Muscle of leg (tissue), 11 donors: ENCODE results near the gene SGO2. TPM values are rescaled to one million over a fixed set of nuclear protein-coding genes. Genes with fewer than 3 reads are reported as not detected.
"Not testable (repeated sequence)": the region's sequence is repeated elsewhere in the genome, so short reads cannot be mapped to it uniquely, and the experiment has no call there.

Experiments used
- DNase-seq: peaks from one replicate; pipeline ENCODE4 v3.0.0; 2013
- H3K27ac ChIP-seq: one replicate; pipeline ENCODE4 v1.5.1; 2013; ENCODE audit warnings: mild to moderate bottlenecking, low read length, control low read depth
- H3K27me3 ChIP-seq: one replicate; pipeline ENCODE4 v1.6.1; 2013; ENCODE audit warnings: low read length; ENCODE audit not compliant: control insufficient read depth, insufficient read depth
- H3K36me3 ChIP-seq: one replicate; pipeline ENCODE4 v1.6.1; 2013; ENCODE audit warnings: low read length; ENCODE audit not compliant: control insufficient read depth, insufficient read depth
- H3K4me1 ChIP-seq: one replicate; pipeline ENCODE4 v1.6.1; 2013; ENCODE audit warnings: low read length; ENCODE audit not compliant: control insufficient read depth, insufficient read depth
- H3K4me3 ChIP-seq: one replicate; pipeline ENCODE4 v1.5.1; 2013; ENCODE audit warnings: low read length, control low read depth
- H3K9me3 ChIP-seq: replicated peaks from 2 replicates; pipeline ENCODE4 v1.6.1; 2013; ENCODE audit warnings: low read depth, low read length; ENCODE audit not compliant: control insufficient read depth
- WGBS: methylation state at CpG from one replicate; pipeline ENCODE4 v1.1.5; 2013; ENCODE audit warnings: missing lambda C conversion rate; ENCODE audit not compliant: insufficient coverage; 5-methylcytosine and 5-hydroxymethylcytosine counted together
- polyA plus RNA-seq, 8 donors: library from polyadenylated mRNA; unstranded; fragments of 120-200 nt; gene quantifications; one replicate each; pipeline versions ENCODE4 v1.2.1 to v1.2.3, GENCODE V29; 2013; ENCODE audit warnings: inconsistent platforms in 1 of 8, low replicate concordance in 1 of 8; ENCODE audit not compliant: insufficient read length in 8 of 8, insufficient read depth in 1 of 8
- total RNA-seq: library from RNA; stranded (reverse); fragments of 120-200 nt; gene quantifications from one replicate; pipeline ENCODE4 v1.2.4, GENCODE V29; 2013

The SGO2 gene
- total and polyA plus RNA-seq, 9 donors = 5.3 to 12.4 (median 9.0) TPM

DNA sequence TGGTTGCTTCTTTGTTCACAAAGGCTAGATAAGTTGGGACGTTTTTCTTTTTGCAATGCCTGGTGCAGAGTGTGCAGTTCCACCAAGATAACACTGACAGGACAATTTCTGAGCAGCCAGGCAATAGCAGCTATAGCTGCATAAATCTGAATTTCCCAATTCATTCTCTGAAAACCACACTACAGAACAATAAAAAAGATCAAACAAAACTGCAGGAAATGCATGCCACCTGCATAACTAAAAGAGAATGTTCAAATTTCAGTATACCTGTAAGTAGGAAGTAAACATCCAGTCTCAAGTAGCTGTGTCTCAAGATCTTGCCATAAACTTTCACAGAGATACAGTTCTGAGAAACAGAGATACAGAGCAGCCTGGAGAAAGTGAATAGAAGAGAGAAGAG, 10.9 kb upstream of the SGO2 start:
- Histone ChIP-seq H3K4me3 (no peak overlapping the region), H3K36me3 (no peaks in the 10 kb centered on the region), H3K27ac (no peak overlapping the region), H3K27me3 (peaks cover 2% of the 10 kb centered on the region), H3K4me1 (peaks cover 2% of the 10 kb centered on the region), H3K9me3 (no peaks in the 10 kb centered on the region)
- WGBS = no CpG with 5 or more reads among the region's 1 CpG
- DNase-seq = no peak

DNA sequence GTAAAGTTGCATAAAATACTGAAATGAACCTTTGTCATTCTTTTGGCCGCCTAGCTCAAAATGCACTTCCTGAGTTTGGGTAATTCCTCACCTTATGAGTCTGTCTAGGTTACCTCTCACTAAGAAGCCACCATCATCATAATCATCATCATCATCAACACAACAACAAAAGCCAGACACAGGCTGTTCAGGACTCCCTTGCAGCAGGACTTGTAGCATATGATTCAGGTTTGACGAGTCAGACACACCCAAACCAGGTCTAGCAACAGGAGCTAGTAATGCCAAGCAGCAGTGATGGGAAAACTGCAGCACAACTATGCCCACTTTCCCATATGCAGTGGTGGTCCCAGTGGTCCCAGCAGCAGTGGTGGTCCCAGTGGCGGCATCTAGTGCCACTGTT, 2.8 kb upstream of the SGO2 start:
- peaks cover 9% of the 10 kb centered on the region for H3K4me1 ChIP-seq
- H3K4me3 ChIP-seq = no peak overlapping the region
- no peak overlapping the region for H3K27ac ChIP-seq
- H3K36me3 ChIP-seq = no peaks in the 10 kb centered on the region
- no peak for DNase-seq
- 74% methylated on average over 3 of the region's 3 CpGs for WGBS
- peaks cover 20% of the 10 kb centered on the region for H3K27me3 ChIP-seq
- H3K9me3 ChIP-seq = no peaks in the 10 kb centered on the region

DNA sequence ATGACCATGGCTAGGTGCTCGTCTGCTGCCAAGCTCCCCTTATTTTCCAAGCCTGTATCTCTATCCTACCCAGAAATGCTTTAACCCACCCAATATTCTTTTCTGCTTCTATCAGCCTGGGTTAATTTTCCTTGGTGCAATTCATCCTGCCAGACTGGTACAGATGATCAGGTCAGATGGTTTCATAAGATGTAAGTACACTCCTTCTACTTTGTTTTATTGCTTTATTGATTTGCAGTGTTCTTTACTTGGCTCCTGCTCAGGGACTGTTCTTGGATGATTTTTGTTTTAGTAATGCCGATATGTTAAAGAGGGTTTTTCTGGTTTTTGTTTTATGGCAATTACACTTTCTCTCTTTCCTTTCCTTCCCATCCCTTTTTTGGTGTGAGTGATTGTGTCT, 2.4 kb upstream of the SGO2 start:
- DNase-seq = no peak
- Histone ChIP-seq H3K27me3 (peaks cover 20% of the 10 kb centered on the region), H3K27ac (no peak overlapping the region), H3K4me3 (no peak overlapping the region), H3K4me1 (peaks cover 9% of the 10 kb centered on the region), H3K36me3 (no peaks in the 10 kb centered on the region), H3K9me3 (no peaks in the 10 kb centered on the region)
- WGBS = 50% methylated on average over 1 of the region's 2 CpGs

DNA sequence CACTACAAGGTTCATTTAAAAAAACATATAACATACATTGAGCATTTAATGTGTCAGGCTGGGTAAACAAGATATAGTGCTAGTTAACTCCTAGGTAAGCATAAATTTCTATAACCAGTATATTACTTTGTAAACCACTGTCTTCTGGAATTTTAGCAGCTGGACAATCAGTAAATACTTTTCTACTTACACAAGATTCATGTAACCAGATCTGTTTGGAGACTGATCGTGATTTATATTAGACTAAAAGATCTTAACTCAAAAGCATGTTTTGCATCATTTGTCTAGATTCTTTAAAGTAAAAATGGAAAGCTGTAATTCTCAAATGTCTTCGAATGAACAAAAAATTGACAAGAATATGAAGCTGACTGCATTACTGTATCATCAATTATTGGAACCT, 941 bp upstream of the SGO2 start:
- Histone ChIP-seq H3K4me3 (no peak overlapping the region), H3K9me3 (no peaks in the 10 kb centered on the region), H3K36me3 (no peaks in the 10 kb centered on the region), H3K4me1 (peaks cover 9% of the 10 kb centered on the region), H3K27me3 (peaks cover 20% of the 10 kb centered on the region), H3K27ac (no peak overlapping the region)
- no CpG with 5 or more reads among the region's 2 CpGs for WGBS
- no peak for DNase-seq

DNA sequence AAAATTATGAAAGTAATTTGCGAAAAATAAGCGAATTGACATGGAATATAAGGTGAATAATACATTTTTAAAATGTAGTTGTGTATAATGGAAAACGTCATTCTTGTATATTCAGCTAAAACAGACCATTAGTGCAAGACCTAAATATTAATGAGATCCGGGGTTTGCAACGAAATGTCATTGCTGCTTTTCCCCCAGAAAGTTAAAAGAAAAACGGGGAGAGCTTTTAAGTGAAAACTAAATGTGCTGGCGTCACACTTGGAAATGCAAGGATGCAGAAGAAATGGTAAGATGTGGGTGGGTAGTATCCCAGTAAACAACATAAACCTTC, 491 bp upstream of the SGO2 start:
- Histone ChIP-seq H3K9me3 (no peaks in the 10 kb centered on the region), H3K4me3 (peak overlapping the region; percentile 77), H3K36me3 (no peaks in the 10 kb centered on the region), H3K27me3 (peaks cover 17% of the 10 kb centered on the region), H3K4me1 (peaks cover 9% of the 10 kb centered on the region), H3K27ac (peak overlapping the region; percentile 43)
- DNase-seq = no peak
- WGBS = no CpG with 5 or more reads among the region's 7 CpGs

GRCh38 chr2:200528228-200528627, 2.2 kb downstream of the SGO2 start:
- Histone ChIP-seq H3K36me3 (no peaks in the 10 kb centered on the region), H3K4me3 (no peak overlapping the region), H3K4me1 (peaks cover 9% of the 10 kb centered on the region), H3K27me3 (peaks cover 3% of the 10 kb centered on the region), H3K27ac (no peak overlapping the region), H3K9me3 (no peaks in the 10 kb centered on the region)
- 90% methylated on average over 2 of the region's 3 CpGs for WGBS
- DNase-seq = no peak

- H3K27ac ChIP-seq = no peak overlapping the region
- no peaks in the 10 kb centered on the region for H3K27me3 ChIP-seq
- H3K36me3 ChIP-seq = no peaks in the 10 kb centered on the region
- H3K9me3 ChIP-seq = no peaks in the 10 kb centered on the region
- no peak overlapping the region for H3K4me3 ChIP-seq
- WGBS = no CpG with 5 or more reads among the region's 2 CpGs
- no peaks in the 10 kb centered on the region for H3K4me1 ChIP-seq
- peak; percentile 55 for DNase-seq
Measured at GRCh38 chr2:200533754-200534153, 7.7 kb downstream of the SGO2 start.

DNA sequence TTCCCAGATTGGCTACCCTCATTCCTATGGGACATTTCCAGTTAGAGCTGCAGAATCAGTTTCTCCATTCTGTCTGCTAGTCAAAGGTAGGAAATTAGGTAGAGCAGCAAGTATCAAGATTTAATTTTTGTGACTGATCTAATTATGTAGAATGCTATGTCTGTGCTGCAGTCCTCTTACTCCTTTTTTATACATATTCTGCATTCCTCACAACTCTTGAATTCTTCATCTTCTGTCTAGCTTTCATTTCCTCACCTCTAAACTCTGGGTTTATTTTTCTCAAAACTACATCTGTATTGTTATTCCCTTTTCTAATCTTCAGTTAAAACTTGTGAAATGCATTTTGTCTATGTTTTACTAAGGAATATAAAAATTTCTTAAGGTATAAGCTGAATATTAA, 8.6 kb downstream of the SGO2 start:
- Histone ChIP-seq H3K4me1 (no peaks in the 10 kb centered on the region), H3K4me3 (no peak overlapping the region), H3K36me3 (no peaks in the 10 kb centered on the region)

DNA sequence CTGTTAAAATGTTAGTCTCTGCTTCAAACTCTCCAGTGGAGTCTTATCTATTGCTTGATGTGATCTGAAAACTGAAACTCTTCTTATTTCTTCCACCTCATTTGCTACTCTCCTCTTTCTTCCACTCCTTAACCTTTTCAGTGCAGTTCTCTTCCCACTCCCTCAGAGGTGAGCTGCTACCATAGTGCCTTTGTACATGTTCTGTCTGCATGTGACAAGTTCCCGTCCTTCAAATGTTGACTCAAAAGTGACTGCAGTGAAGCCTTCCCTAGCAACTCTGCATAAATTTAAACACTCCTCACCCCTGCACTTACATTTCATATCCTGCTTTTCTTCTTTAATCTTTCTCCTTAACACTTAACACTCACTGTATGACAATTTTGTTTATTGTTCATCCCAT, 12.1 kb downstream of the SGO2 start:
- Histone ChIP-seq H3K27me3 (no peaks in the 10 kb centered on the region), H3K36me3 (peaks cover 2% of the 10 kb centered on the region), H3K4me1 (no peaks in the 10 kb centered on the region), H3K9me3 (no peaks in the 10 kb centered on the region), H3K4me3 (no peak overlapping the region), H3K27ac (no peak overlapping the region)
- WGBS = 90% methylated on average over 1 of the region's 1 CpG
- no peak for DNase-seq

More for the DNA sequence above, 8.6 kb downstream of the SGO2 start:
- DNase-seq = no peak
- Histone ChIP-seq H3K27me3 (no peaks in the 10 kb centered on the region), H3K9me3 (no peaks in the 10 kb centered on the region), H3K27ac (no peak overlapping the region)

DNA sequence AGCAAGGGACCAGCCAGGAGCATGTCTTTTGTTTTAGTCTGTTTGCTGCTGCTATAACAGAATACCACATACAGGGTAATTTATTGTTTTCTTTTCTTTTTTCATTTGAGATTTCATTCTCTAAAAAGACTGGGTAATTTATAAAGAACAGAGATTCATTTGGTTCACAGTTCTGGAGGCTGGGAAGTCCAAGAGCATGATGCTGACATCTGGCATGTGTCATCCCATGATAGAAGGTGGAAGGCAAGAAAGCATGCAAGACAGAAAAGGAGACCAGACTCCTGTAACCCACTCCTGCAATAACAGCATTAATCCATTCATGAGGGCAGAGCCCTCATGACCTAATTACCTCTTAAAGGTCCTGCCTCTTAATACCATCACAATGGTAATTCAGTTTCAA, 14.8 kb downstream of the SGO2 start:
- Histone ChIP-seq H3K9me3 (no peaks in the 10 kb centered on the region), H3K4me1 (no peaks in the 10 kb centered on the region), H3K4me3 (no peak overlapping the region), H3K36me3 (peaks cover 2% of the 10 kb centered on the region), H3K27ac (no peak overlapping the region), H3K27me3 (no peaks in the 10 kb centered on the region)
- no peak for DNase-seq

DNA sequence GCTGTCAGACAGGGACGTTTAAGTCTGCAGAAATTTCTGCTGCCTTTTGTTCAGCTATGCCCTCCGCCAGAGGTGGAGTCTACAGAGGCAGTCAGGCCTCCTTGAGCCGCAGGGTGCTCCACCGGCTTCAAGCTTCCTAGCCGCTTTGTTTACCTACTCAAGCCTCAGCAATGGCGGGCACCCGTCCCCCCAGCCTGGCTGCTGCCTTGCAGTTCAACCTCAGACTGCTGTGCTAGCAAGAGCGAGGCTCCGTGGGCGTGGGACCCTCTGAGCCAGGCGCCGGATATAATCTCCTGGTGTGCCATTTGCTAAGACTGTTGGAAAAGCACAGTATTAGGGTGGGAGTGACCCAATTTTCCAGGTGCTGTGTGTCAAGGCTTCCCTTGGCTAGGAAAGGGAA, 40.6 kb downstream of the SGO2 start:
- H3K27ac ChIP-seq, DNase-seq, H3K4me3 ChIP-seq, H3K36me3 ChIP-seq, H3K9me3 ChIP-seq, H3K27me3 ChIP-seq, H3K4me1 ChIP-seq: not testable (repeated sequence)
- WGBS = 92% methylated on average over 11 of the region's 12 CpGs
